ENCODE results near the gene RNF43.

RNF43 gene

DNA sequence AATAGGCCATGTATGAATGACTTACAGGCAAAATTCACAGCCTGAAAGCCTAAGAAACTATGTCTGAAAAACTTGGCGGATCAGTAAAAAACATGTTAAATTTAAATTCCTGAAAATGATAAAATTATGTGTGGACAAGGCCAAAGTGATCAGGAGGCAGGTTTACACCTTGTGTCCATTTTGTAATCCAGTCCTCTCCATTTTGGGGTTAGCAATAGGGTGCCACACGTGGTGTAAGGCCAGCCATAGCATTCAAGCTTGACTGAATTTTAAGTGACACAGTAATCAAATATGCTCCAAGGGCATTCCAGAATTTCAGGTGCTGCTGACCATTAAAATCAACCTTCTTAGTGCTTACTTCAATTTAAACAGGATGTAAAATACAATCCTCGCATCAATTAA is 2.7 kb downstream of the RNF43 start:
- peaks cover 46% of the 10 kb centered on the region for H3K4me1 Mint-ChIP-seq
- no peaks in the 10 kb centered on the region for H3K9me3 Mint-ChIP-seq
- ATAC-seq (no peak), DNase-seq (no peak)
- no peak overlapping the region for H3K4me3 Mint-ChIP-seq
- H3K27ac Mint-ChIP-seq: no peak overlapping the region
- H3K27me3 Mint-ChIP-seq: no peaks in the 10 kb centered on the region
- H3K36me3 Mint-ChIP-seq (ENCODE audit: low read depth): no peaks in the 10 kb centered on the region

DNA sequence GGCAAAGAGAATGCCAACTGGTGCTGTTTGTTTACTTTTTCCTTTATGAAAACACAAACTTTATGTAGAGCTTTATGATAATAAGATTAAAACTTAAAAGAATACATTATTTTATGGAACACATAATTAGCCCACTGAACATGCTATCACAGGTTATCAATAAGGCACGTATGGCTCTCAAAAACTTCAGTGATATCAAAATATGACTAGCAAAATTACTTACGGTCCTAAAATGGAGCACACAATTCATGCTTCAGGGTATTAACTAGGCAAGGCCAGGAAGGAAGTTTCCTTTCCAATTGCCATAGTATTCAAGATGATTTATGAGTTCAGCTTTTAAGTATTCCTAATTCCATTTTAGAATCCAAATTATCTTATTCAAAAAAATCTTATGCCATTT is 3.6 kb downstream of the RNF43 start:
- Mint-ChIP-seq H3K27me3 (no peaks in the 10 kb centered on the region), H3K27ac (peak overlapping the region; percentile 86), H3K4me3 (peak overlapping the region; percentile 41), H3K9me3 (no peaks in the 10 kb centered on the region), H3K36me3 (ENCODE audit: low read depth) (no peaks in the 10 kb centered on the region), H3K4me1 (peaks cover 48% of the 10 kb centered on the region)
- DNase-seq (no peak), ATAC-seq (no peak)

- no peaks in the 10 kb centered on the region for H3K9me3 Mint-ChIP-seq
- no peaks in the 10 kb centered on the region for H3K27me3 Mint-ChIP-seq
- H3K4me3 Mint-ChIP-seq: peak overlapping the region; percentile 41
- ATAC-seq (peak; percentile 55), DNase-seq (no peak)
- peaks cover 43% of the 10 kb centered on the region for H3K4me1 Mint-ChIP-seq
- H3K36me3 Mint-ChIP-seq (ENCODE audit: low read depth): no peaks in the 10 kb centered on the region
- peak overlapping the region; percentile 86 for H3K27ac Mint-ChIP-seq
These were observed 4.3 kb downstream of the RNF43 start for GRCh38 chr17:58412961-58413586.

DNA sequence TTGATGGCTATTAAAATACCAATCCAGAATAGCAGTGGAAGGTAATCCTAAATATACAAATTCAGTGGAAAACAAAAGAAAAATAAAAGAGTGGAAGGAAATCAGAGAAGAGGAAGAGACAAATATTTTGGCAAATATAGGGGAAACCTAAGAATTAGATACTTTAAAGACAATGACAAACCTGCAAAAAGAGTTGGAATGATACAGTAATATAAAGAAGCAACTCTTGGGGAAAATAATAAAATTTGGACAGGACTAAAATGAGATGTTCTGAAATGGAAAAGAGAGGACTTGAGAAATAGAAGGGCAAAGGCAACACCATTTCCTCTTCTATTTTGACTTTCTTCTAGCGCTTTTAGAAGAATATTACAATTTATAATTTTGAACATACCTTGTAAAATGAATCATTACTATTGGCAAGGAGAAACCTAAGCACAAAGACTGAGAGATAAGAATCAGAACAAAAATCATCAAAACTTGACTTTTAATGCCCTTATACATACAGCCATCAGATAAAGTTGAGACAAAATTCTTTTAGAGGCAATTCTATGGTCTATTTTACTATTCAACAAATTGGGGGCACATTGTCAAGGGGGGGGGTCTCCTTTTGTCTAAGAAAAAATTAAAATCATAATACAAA is 5.2 kb downstream of the RNF43 start:
- peak overlapping the region; percentile 35 for H3K4me3 Mint-ChIP-seq
- H3K27ac Mint-ChIP-seq: peak overlapping the region; percentile 86
- H3K36me3 Mint-ChIP-seq (ENCODE audit: low read depth): no peaks in the 10 kb centered on the region
- no peak for ATAC-seq
- peaks cover 35% of the 10 kb centered on the region for H3K4me1 Mint-ChIP-seq
- no peaks in the 10 kb centered on the region for H3K27me3 Mint-ChIP-seq
- H3K9me3 Mint-ChIP-seq: no peaks in the 10 kb centered on the region
- DNase-seq: no peak

GRCh38 chr17:58411408-58411894 is 5.9 kb downstream of the RNF43 start:
- no peaks in the 10 kb centered on the region for H3K36me3 Mint-ChIP-seq (ENCODE audit: low read depth)
- no peaks in the 10 kb centered on the region for H3K27me3 Mint-ChIP-seq
- DNase-seq (no peak), ATAC-seq (no peak)
- H3K4me1 Mint-ChIP-seq: peaks cover 32% of the 10 kb centered on the region
- H3K4me3 Mint-ChIP-seq: no peak overlapping the region
- no peak overlapping the region for H3K27ac Mint-ChIP-seq
- no peaks in the 10 kb centered on the region for H3K9me3 Mint-ChIP-seq

GRCh38 chr17:58410714-58411407 is 6.5 kb downstream of the RNF43 start:
- Mint-ChIP-seq H3K36me3 (ENCODE audit: low read depth) (no peaks in the 10 kb centered on the region), H3K4me1 (peaks cover 32% of the 10 kb centered on the region), H3K27me3 (no peaks in the 10 kb centered on the region), H3K9me3 (no peaks in the 10 kb centered on the region), H3K4me3 (no peak overlapping the region), H3K27ac (no peak overlapping the region)
- ATAC-seq (no peak), DNase-seq (no peak)

- H3K27me3 Mint-ChIP-seq: no peaks in the 10 kb centered on the region
These were observed 7.9 kb downstream of the RNF43 start for GRCh38 chr17:58409432-58409831.

GRCh38 chr17:58403311-58403710 is 14.0 kb downstream of the RNF43 start:
- Mint-ChIP-seq H3K4me3 (no peak overlapping the region), H3K9me3 (no peaks in the 10 kb centered on the region), H3K4me1 (peaks cover 39% of the 10 kb centered on the region), H3K27ac (no peak overlapping the region), H3K27me3 (no peaks in the 10 kb centered on the region), H3K36me3 (ENCODE audit: low read depth) (no peaks in the 10 kb centered on the region)
- DNase-seq: no peak
- ATAC-seq: no peak

More at GRCh38 chr17:58409432-58409831, 7.9 kb downstream of the RNF43 start:
- no peak for ATAC-seq
- no peak for DNase-seq
- no peak overlapping the region for H3K27ac Mint-ChIP-seq
- peaks cover 32% of the 10 kb centered on the region for H3K4me1 Mint-ChIP-seq
- no peaks in the 10 kb centered on the region for H3K9me3 Mint-ChIP-seq
- no peaks in the 10 kb centered on the region for H3K36me3 Mint-ChIP-seq (ENCODE audit: low read depth)
- no peak overlapping the region for H3K4me3 Mint-ChIP-seq

DNA sequence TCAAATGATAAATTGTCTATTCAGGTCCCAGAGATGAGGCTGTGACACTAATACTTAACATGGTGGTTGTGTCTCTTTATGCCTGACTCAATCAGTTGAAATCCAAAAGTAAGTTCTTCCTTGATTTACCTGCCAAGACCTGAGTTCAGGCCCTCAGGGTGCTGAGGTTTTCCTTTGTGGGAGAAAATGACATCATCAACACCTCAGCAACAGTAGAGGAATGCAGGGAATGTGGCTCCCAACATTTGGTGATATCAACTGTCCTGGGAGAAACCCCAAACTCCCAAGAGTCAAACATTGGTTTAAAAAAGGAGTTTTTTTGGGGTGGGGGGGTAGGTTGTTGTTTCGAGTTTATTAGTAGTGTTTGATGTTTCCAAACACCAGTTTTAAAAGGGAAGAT is 14.7 kb downstream of the RNF43 start:
- Mint-ChIP-seq H3K9me3 (no peaks in the 10 kb centered on the region), H3K4me3 (no peak overlapping the region), H3K27ac (no peak overlapping the region), H3K4me1 (peaks cover 39% of the 10 kb centered on the region), H3K27me3 (no peaks in the 10 kb centered on the region), H3K36me3 (ENCODE audit: low read depth) (no peaks in the 10 kb centered on the region)
- ATAC-seq (no peak), DNase-seq (no peak)

DNA sequence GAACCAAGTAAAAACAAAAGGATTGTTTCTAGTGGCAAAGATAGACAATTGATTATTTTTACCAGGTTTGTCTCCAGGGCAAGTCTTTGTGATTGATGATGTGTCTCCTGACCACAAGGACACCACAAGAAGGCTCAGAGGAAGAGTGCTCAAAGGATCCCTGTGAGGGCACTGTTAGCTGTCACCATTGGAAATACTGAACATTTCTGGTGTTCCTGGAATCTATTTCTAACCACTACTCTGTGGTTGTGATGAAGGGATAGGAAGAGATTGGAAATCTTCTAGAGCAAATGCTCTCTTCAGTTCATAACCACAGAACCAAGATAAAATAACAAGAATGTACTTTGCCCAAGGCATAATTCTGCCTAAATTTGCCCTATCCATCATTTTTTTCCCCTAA is 15.3 kb downstream of the RNF43 start:
- Mint-ChIP-seq H3K36me3 (ENCODE audit: low read depth) (no peaks in the 10 kb centered on the region), H3K27ac (peak overlapping the region; percentile 74), H3K4me1 (peaks cover 39% of the 10 kb centered on the region), H3K4me3 (peak overlapping the region; percentile 34), H3K27me3 (no peaks in the 10 kb centered on the region), H3K9me3 (no peaks in the 10 kb centered on the region)
- peak; percentile 93 for ATAC-seq
- no peak for DNase-seq

GRCh38 chr17:58401287-58401686 is 16.0 kb downstream of the RNF43 start:
- no peak for DNase-seq
- ATAC-seq: no peak
- peak overlapping the region; percentile 3 for H3K27ac Mint-ChIP-seq
- no peaks in the 10 kb centered on the region for H3K27me3 Mint-ChIP-seq
- H3K4me3 Mint-ChIP-seq: no peak overlapping the region
- no peaks in the 10 kb centered on the region for H3K36me3 Mint-ChIP-seq (ENCODE audit: low read depth)
- no peaks in the 10 kb centered on the region for H3K9me3 Mint-ChIP-seq
- peaks cover 39% of the 10 kb centered on the region for H3K4me1 Mint-ChIP-seq

GRCh38 chr17:58400826-58401225 is 16.5 kb downstream of the RNF43 start:
- Mint-ChIP-seq H3K36me3 (ENCODE audit: low read depth) (no peaks in the 10 kb centered on the region), H3K4me3 (no peak overlapping the region), H3K27me3 (no peaks in the 10 kb centered on the region), H3K27ac (peak overlapping the region; percentile 3), H3K4me1 (peaks cover 39% of the 10 kb centered on the region), H3K9me3 (no peaks in the 10 kb centered on the region)
- no peak for DNase-seq
- ATAC-seq: no peak

DNA sequence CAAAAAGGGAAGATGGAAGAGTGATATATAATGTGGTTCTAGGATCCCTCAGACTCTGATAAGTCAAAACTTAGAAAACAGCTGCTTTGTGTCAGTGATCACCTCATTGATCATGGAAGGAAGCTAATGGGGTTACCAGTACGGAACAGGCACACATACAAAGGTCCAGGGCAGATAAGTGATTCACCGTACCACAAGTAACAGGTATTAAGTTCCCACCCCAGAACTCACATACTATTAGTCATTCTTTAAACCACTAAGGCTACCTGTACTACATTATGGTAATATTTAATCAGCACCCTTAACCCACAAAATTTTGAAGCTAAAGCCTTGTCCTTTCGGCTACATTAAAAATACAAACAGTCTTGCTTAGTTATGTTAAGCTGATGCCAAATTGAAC is 17.4 kb downstream of the RNF43 start:
- H3K27me3 Mint-ChIP-seq: no peaks in the 10 kb centered on the region
- no peaks in the 10 kb centered on the region for H3K9me3 Mint-ChIP-seq
- H3K4me1 Mint-ChIP-seq: peaks cover 36% of the 10 kb centered on the region
- H3K36me3 Mint-ChIP-seq (ENCODE audit: low read depth): no peaks in the 10 kb centered on the region
- peak; percentile 75 for ATAC-seq
- no peak for DNase-seq
- no peak overlapping the region for H3K4me3 Mint-ChIP-seq
- H3K27ac Mint-ChIP-seq: no peak overlapping the region

DNA sequence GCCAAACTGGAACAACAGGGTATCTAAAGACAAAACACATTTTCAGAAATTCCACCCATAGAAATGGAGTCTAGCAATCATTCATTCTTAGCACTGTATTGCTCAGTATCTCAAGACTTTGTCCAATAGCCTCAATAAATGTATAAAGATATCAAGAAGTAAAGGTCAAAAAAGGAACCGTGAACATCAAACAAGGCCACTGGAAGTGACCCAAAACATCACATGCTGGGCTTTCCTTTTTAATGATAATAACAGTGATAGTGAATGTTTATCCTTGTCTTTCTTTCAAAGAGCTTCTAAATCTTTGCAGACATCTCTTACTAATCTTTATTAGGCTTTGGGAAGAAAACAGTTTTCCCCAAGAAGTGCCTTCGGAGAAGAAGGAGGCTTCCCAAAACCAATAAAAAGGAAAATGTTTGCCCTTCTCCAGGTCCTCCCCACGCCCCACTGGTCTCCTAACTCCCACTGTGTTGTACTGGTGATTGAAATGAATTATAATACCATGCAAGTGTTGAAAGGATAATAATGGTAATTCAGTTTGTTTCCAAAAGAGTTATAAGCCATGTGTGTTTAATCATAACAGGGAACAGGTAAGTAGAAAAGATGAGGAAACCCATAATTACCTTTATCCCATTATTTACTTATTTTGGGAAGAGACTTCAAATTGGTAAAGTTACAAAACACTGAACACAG is 18.6 kb downstream of the RNF43 start:
- Mint-ChIP-seq H3K4me3 (no peak overlapping the region), H3K27me3 (no peaks in the 10 kb centered on the region), H3K4me1 (peaks cover 36% of the 10 kb centered on the region), H3K27ac (no peak overlapping the region), H3K36me3 (ENCODE audit: low read depth) (no peaks in the 10 kb centered on the region), H3K9me3 (no peaks in the 10 kb centered on the region)
- DNase-seq: no peak
- ATAC-seq: no peak

Measured in activated naive CD8-positive, alpha-beta T cell treated with anti-CD3 and anti-CD28 coated beads, Interleukin-2, amount 50 U/mL, for 24 hours (primary cell).